Measurements from ENCODE around the gene FOXO6. TPM values are rescaled to one million over a fixed set of nuclear protein-coding genes. Genes with fewer than 3 reads are reported as not detected.

Gene FOXO6
- total RNA-seq, 6 experiments from 2014 or later: 0.12 to 0.55 (median 0.54) TPM; not detected in 3

- no peaks in the 10 kb centered on the region for H3K9me3 ChIP-seq
- no peaks in the 10 kb centered on the region for H3K36me3 ChIP-seq
- intact Hi-C loops (cut with DNase I): no loop called here
- no peaks in the 10 kb centered on the region for H3K27me3 ChIP-seq
- TF ChIP-seq POLR2A (IDR thresholded peaks at IDR 0.05) (no peak), CTCF (IDR thresholded peaks at IDR 0.05) (no peak)
- no peak overlapping the region for H3K27ac ChIP-seq
- no CpG with 5 or more reads among the region's 9 CpGs for WGBS (ENCODE audit: insufficient coverage, low coverage, low lambda C conversion rate, missing lambda C conversion rate)
- no peak for DNase-seq
- ATAC-seq: no peak
- H3K4me3 ChIP-seq: no peak overlapping the region
- H3K4me1 ChIP-seq: no peaks in the 10 kb centered on the region
Measured at GRCh38 chr1:41391834-41392527, 30.7 kb downstream of the FOXO6 start.

GRCh38 chr1:41392528-41392924 is 31.3 kb downstream of the FOXO6 start:
- intact Hi-C loops (cut with DNase I): no loop called here
- H3K9me3 ChIP-seq: no peaks in the 10 kb centered on the region
- no peaks in the 10 kb centered on the region for H3K27me3 ChIP-seq
- no peak for ATAC-seq
- WGBS (ENCODE audit: insufficient coverage, low coverage, low lambda C conversion rate, missing lambda C conversion rate): 60% methylated on average over 1 of the region's 4 CpGs
- no peaks in the 10 kb centered on the region for H3K36me3 ChIP-seq
- no peak overlapping the region for H3K27ac ChIP-seq
- DNase-seq: no peak
- TF ChIP-seq POLR2A (IDR thresholded peaks at IDR 0.05): no peak
- TF ChIP-seq CTCF (IDR thresholded peaks at IDR 0.05): no peak
- no peaks in the 10 kb centered on the region for H3K4me1 ChIP-seq
- H3K4me3 ChIP-seq: no peak overlapping the region

GRCh38 chr1:41393716-41394368 is 32.6 kb downstream of the FOXO6 start:
- no peaks in the 10 kb centered on the region for H3K9me3 ChIP-seq
- ATAC-seq (no peak), DNase-seq (no peak)
- H3K36me3 ChIP-seq: no peaks in the 10 kb centered on the region
- H3K4me3 ChIP-seq: no peak overlapping the region
- no peaks in the 10 kb centered on the region for H3K4me1 ChIP-seq
- no peak overlapping the region for H3K27ac ChIP-seq
- TF ChIP-seq POLR2A (IDR thresholded peaks at IDR 0.05) (no peak), CTCF (IDR thresholded peaks at IDR 0.05) (no peak)
- intact Hi-C loops (cut with DNase I): no loop called here
- 61% methylated on average over 3 of the region's 6 CpGs for WGBS (ENCODE audit: insufficient coverage, low coverage, low lambda C conversion rate, missing lambda C conversion rate)
- H3K27me3 ChIP-seq: no peaks in the 10 kb centered on the region

- no peak for TF ChIP-seq CTCF (IDR thresholded peaks at IDR 0.05)
- TF ChIP-seq POLR2A (IDR thresholded peaks at IDR 0.05): no peak
- Histone ChIP-seq H3K27me3 (no peaks in the 10 kb centered on the region), H3K4me1 (no peaks in the 10 kb centered on the region), H3K36me3 (no peaks in the 10 kb centered on the region), H3K27ac (no peak overlapping the region), H3K9me3 (no peaks in the 10 kb centered on the region), H3K4me3 (no peak overlapping the region)
- DNase-seq (no peak), ATAC-seq (no peak)
- 58% methylated on average over 9 of the region's 10 CpGs for WGBS (ENCODE audit: insufficient coverage, low coverage, low lambda C conversion rate, missing lambda C conversion rate)
- intact Hi-C loops (cut with DNase I): no loop called here
Measured at GRCh38 chr1:41394369-41394744, 33.1 kb downstream of the FOXO6 start.

Measured in right lobe of liver (tissue), 6 donors.